SH-SY5Y (cell line): Measurements from ENCODE around the gene CYFIP2.
A peak's percentile ranks its signal among the peaks of the same experiment; 100 is the strongest.

Experiments used
- GATA2 ChIP-seq: IDR thresholded peaks from 2 replicates; pipeline ENCODE4 v1.6.1; 2011; ENCODE audit warnings: mild to moderate bottlenecking, low read depth, low read length
- GATA3 ChIP-seq: IDR thresholded peaks from 2 replicates; pipeline ENCODE4 v1.6.1; 2011; ENCODE audit warnings: low read depth, mild to moderate bottlenecking, low read length, moderate library complexity

The CYFIP2 gene

GRCh38 chr5:157359356-157360055 is 93.6 kb downstream of the CYFIP2 start:
- TF ChIP-seq GATA2 (0 out of 2 replicates have a peak, but pooled peaks have one; percentile 9), GATA3 (no peak)

GRCh38 chr5:157362012-157362411 is 96.1 kb downstream of the CYFIP2 start:
- TF ChIP-seq GATA2 (peak; percentile 77), GATA3 (no peak)

- no peak for TF ChIP-seq GATA2
- no peak for TF ChIP-seq GATA3
These were observed 96.6 kb downstream of the CYFIP2 start for GRCh38 chr5:157362502-157362901.

- no peak for TF ChIP-seq GATA2
- no peak for TF ChIP-seq GATA3
These were observed 97.1 kb downstream of the CYFIP2 start for GRCh38 chr5:157362982-157363381.

GRCh38 chr5:157365732-157366131 is 99.8 kb downstream of the CYFIP2 start:
- TF ChIP-seq GATA3 (no peak), GATA2 (no peak)

GRCh38 chr5:157366741-157367674 is 101.1 kb downstream of the CYFIP2 start:
- no peak for TF ChIP-seq GATA2
- TF ChIP-seq GATA3, result no peak

- no peak for TF ChIP-seq GATA3
- no peak for TF ChIP-seq GATA2
These were observed 103.6 kb downstream of the CYFIP2 start for GRCh38 chr5:157369507-157369906.

GRCh38 chr5:157370967-157371366 is 105.0 kb downstream of the CYFIP2 start:
- TF ChIP-seq GATA3, result no peak
- TF ChIP-seq GATA2, result no peak

GRCh38 chr5:157371655-157372471 is 105.9 kb downstream of the CYFIP2 start:
- TF ChIP-seq GATA3, result no peak
- no peak for TF ChIP-seq GATA2

GRCh38 chr5:157372472-157372822 is 106.5 kb downstream of the CYFIP2 start:
- TF ChIP-seq GATA2 (no peak), GATA3 (no peak)

GRCh38 chr5:157378509-157378908 is 112.6 kb downstream of the CYFIP2 start:
- TF ChIP-seq GATA2, result no peak
- TF ChIP-seq GATA3, result no peak

GRCh38 chr5:157379983-157380382 is 114.1 kb downstream of the CYFIP2 start:
- TF ChIP-seq GATA3 (0 out of 2 replicates have a peak, but pooled peaks have one; percentile 29), GATA2 (0 out of 2 replicates have a peak, but pooled peaks have one; percentile 66)

GRCh38 chr5:157381746-157382145 is 115.8 kb downstream of the CYFIP2 start:
- TF ChIP-seq GATA3 (no peak), GATA2 (no peak)
